Activated B cell treated with CpG ODN at 0.5 μM for 24 hours (primary cell): ENCODE measurements around the gene DNAAF5. TPM values are rescaled to one million over a fixed set of nuclear protein-coding genes. Genes with fewer than 3 reads are reported as not detected.

ENCODE experiments used
- ATAC-seq: fragments of 200-7000 bp; cut with Tn5 transposase; one replicate; pipeline ENCODE4 v1.10.0; 2021; ENCODE audit warnings: low read depth, mild to moderate bottlenecking, moderate library complexity
- CTCF ChIA-PET: fragments of 350-600 bp; sonication (Branson Sonifier 250); formaldehyde crosslinking; loops from one replicate; lab custom pipeline; 2021; ENCODE audit warnings: antibody characterized with exemption; lab: Charles Lee
- POLR2A ChIA-PET: fragments of 350-600 bp; sonication (Branson Sonifier 250); formaldehyde crosslinking; loops from one replicate; lab custom pipeline; 2021; ENCODE audit warnings: antibody characterized with exemption; lab: Charles Lee
- DNase-seq: peaks from one replicate; pipeline ENCODE4 v3.0.0; 2022
- H3K27ac Mint-ChIP-seq: one replicate; pipeline ENCODE4 v1.8.0; 2020; ENCODE audit warnings: mixed read lengths
- H3K27me3 Mint-ChIP-seq: one replicate; pipeline ENCODE4 v1.8.0; 2021; ENCODE audit warnings: mixed read lengths
- H3K36me3 Mint-ChIP-seq: one replicate; pipeline ENCODE4 v1.8.0; 2021; ENCODE audit warnings: low read depth, mixed read lengths
- H3K4me1 Mint-ChIP-seq: one replicate; pipeline ENCODE4 v1.8.0; 2021; ENCODE audit warnings: mixed read lengths
- H3K4me3 Mint-ChIP-seq: one replicate; pipeline ENCODE4 v1.8.0; 2020; ENCODE audit warnings: mild to moderate bottlenecking, mixed read lengths
- H3K9me3 Mint-ChIP-seq: one replicate; pipeline ENCODE4 v1.8.0; 2020; ENCODE audit warnings: mixed read lengths
- CTCF ChIP-seq: fragments of 200-600 bp; IDR thresholded peaks from one replicate; pipeline ENCODE4 v1.8.0; 2022; ENCODE audit warnings: antibody characterized with exemption, mild to moderate bottlenecking
- intact Hi-C: fragments of 100-400 bp; cut with micrococcal nuclease; formaldehyde crosslinking; loops from one replicate; pipeline ENCODE4 v1.15.1; 2024
- total RNA-seq: library from RNA; stranded (reverse); gene quantifications from 2 replicates; pipeline ENCODE4 v1.2.3, GENCODE V29; 2022

Gene DNAAF5
- total RNA-seq, 1 donor from 2014 or later = 23.5 TPM

- no peak for ATAC-seq
- Mint-ChIP-seq H3K27me3 (no peaks in the 10 kb centered on the region), H3K4me3 (no peak overlapping the region), H3K9me3 (no peaks in the 10 kb centered on the region), H3K27ac (no peak overlapping the region), H3K36me3 (peaks cover 40% of the 10 kb centered on the region), H3K4me1 (no peaks in the 10 kb centered on the region)
- no peak for DNase-seq
- CTCF ChIA-PET = no interaction called here
- POLR2A ChIA-PET = no interaction called here
- no peak for TF ChIP-seq CTCF
- intact Hi-C loops = no loop called here
Measured at GRCh38 chr7:734808-735207, 8.3 kb downstream of the DNAAF5 start.

GRCh38 chr7:738241-738640 is 11.7 kb downstream of the DNAAF5 start:
- Mint-ChIP-seq H3K27me3 (no peaks in the 10 kb centered on the region), H3K9me3 (no peaks in the 10 kb centered on the region), H3K27ac (no peak overlapping the region), H3K4me3 (no peak overlapping the region), H3K4me1 (no peaks in the 10 kb centered on the region), H3K36me3 (peaks cover 39% of the 10 kb centered on the region)
- DNase-seq (no peak), ATAC-seq (no peak)
- CTCF ChIA-PET = no interaction called here
- POLR2A ChIA-PET = no interaction called here
- intact Hi-C loops = no loop called here
- no peak for TF ChIP-seq CTCF

- Mint-ChIP-seq H3K27me3 (no peaks in the 10 kb centered on the region), H3K9me3 (no peaks in the 10 kb centered on the region), H3K4me1 (no peaks in the 10 kb centered on the region), H3K36me3 (peaks cover 41% of the 10 kb centered on the region), H3K27ac (no peak overlapping the region), H3K4me3 (no peak overlapping the region)
- no peak for DNase-seq
- ATAC-seq = no peak
- TF ChIP-seq CTCF = no peak
- CTCF ChIA-PET = no interaction called here
- POLR2A ChIA-PET = no interaction called here
- intact Hi-C loops = no loop called here
Measured at GRCh38 chr7:738723-739454, 12.4 kb downstream of the DNAAF5 start.

- no peak overlapping the region for H3K27ac Mint-ChIP-seq
- no peaks in the 10 kb centered on the region for H3K9me3 Mint-ChIP-seq
- intact Hi-C loops = no loop called here
- ATAC-seq (no peak), DNase-seq (no peak)
- no peaks in the 10 kb centered on the region for H3K27me3 Mint-ChIP-seq
- CTCF ChIA-PET = no interaction called here
- POLR2A ChIA-PET = no interaction called here
- TF ChIP-seq CTCF = no peak
- no peaks in the 10 kb centered on the region for H3K4me1 Mint-ChIP-seq
- H3K36me3 Mint-ChIP-seq = peaks cover 44% of the 10 kb centered on the region
- no peak overlapping the region for H3K4me3 Mint-ChIP-seq
Measured at GRCh38 chr7:739455-739982, 13.0 kb downstream of the DNAAF5 start.

GRCh38 chr7:739983-740942 is 13.8 kb downstream of the DNAAF5 start:
- intact Hi-C loops = no loop called here
- Mint-ChIP-seq H3K4me1 (no peaks in the 10 kb centered on the region), H3K27me3 (no peaks in the 10 kb centered on the region), H3K36me3 (peaks cover 50% of the 10 kb centered on the region), H3K4me3 (no peak overlapping the region), H3K9me3 (no peaks in the 10 kb centered on the region), H3K27ac (no peak overlapping the region)
- DNase-seq = no peak
- TF ChIP-seq CTCF = no peak
- no peak for ATAC-seq
- CTCF ChIA-PET = no interaction called here
- POLR2A ChIA-PET = interaction anchor here (1.3 kb wide), 1 partner anchor 14 kb away, joined by 3 read pairs; no protein-coding TSS in a partner anchor
